CD4-positive, alpha-beta memory T cell (primary cell): ENCODE results near the gene FANCB. TPM values are rescaled to one million over a fixed set of nuclear protein-coding genes. Genes with fewer than 3 reads are reported as not detected.

Experiments used
- CTCF ChIA-PET: fragments of 350-600 bp; sonication (Branson Sonifier 250); formaldehyde crosslinking; loops from one replicate; lab custom pipeline; 2021; ENCODE audit warnings: inconsistent platforms; ENCODE audit not compliant: partially characterized antibody; lab: Charles Lee
- POLR2A ChIA-PET: fragments of 350-600 bp; sonication (Branson Sonifier 250); formaldehyde crosslinking; loops from one replicate; lab custom pipeline; 2021; ENCODE audit not compliant: partially characterized antibody; lab: Charles Lee
- DNase-seq, 5 donors: peaks; one replicate each; pipeline versions ENCODE4 v3.0.0 to v3.0.0-alpha.2; 2020 to 2022; ENCODE audit warnings: mixed read lengths in 1 of 5
- H3K27ac ChIP-seq: one replicate; pipeline ENCODE4 v1.7.0; 2013; ENCODE audit warnings: low read depth, low read length
- H3K27me3 ChIP-seq: 2 replicates; pipeline ENCODE4 v1.7.0; 2013; ENCODE audit warnings: mild to moderate bottlenecking, low read length, moderate library complexity; ENCODE audit not compliant: insufficient read depth
- H3K36me3 ChIP-seq: 2 replicates; pipeline ENCODE4 v1.7.0; 2013; ENCODE audit warnings: mild to moderate bottlenecking, low read length, moderate library complexity; ENCODE audit not compliant: insufficient read depth
- H3K4me1 ChIP-seq: 2 replicates; pipeline ENCODE4 v1.7.0; 2013; ENCODE audit warnings: mild to moderate bottlenecking, low read length, moderate library complexity; ENCODE audit not compliant: insufficient read depth
- H3K4me3 ChIP-seq, 2 donors: one replicate each; pipeline ENCODE4 v1.7.0; 2013; ENCODE audit warnings: low read length in 2 of 2, mild to moderate bottlenecking in 1 of 2
- H3K9me3 ChIP-seq, 2 donors: one replicate each; pipeline ENCODE4 v1.7.0; 2013; ENCODE audit warnings: low read length in 2 of 2, control low read depth in 1 of 2; ENCODE audit not compliant: control insufficient read depth in 1 of 2
- H3K27ac Mint-ChIP-seq, 7 donors: one replicate each; pipeline ENCODE4 v1.8.0; 2020 to 2021; ENCODE audit warnings: mixed read lengths in 7 of 7, mild to moderate bottlenecking in 6 of 7, inconsistent platforms in 3 of 7, moderate library complexity in 3 of 7
- H3K27me3 Mint-ChIP-seq, 2 donors: one replicate each; pipeline ENCODE4 v1.8.0; 2020 to 2021; ENCODE audit warnings: mixed read lengths in 2 of 2
- H3K36me3 Mint-ChIP-seq, 2 donors: one replicate each; pipeline ENCODE4 v1.8.0; 2020 to 2021; ENCODE audit warnings: mixed read lengths in 2 of 2, inconsistent platforms in 1 of 2, mild to moderate bottlenecking in 1 of 2
- H3K4me1 Mint-ChIP-seq, 4 donors: one replicate each; pipeline ENCODE4 v1.8.0; 2020 to 2021; ENCODE audit warnings: mixed read lengths in 4 of 4, mild to moderate bottlenecking in 1 of 4
- H3K4me3 Mint-ChIP-seq, 8 donors: one replicate each; pipeline ENCODE4 v1.8.0; 2020 to 2021; ENCODE audit warnings: mixed read lengths in 8 of 8, mild to moderate bottlenecking in 7 of 8, moderate library complexity in 6 of 8, inconsistent platforms in 3 of 8
- H3K9me3 Mint-ChIP-seq, 8 donors: one replicate each; pipeline ENCODE4 v1.8.0; 2020 to 2021; ENCODE audit warnings: mixed read lengths in 8 of 8, mild to moderate bottlenecking in 5 of 8, inconsistent platforms in 3 of 8, moderate library complexity in 1 of 8
- intact Hi-C: fragments of 100-400 bp; cut with micrococcal nuclease; formaldehyde crosslinking; loops from one replicate; pipeline ENCODE4 v1.15.1; 2023
- polyA plus RNA-seq, 2 donors: library from polyadenylated mRNA; unstranded; fragments of 300-500 nt; fragmentation: Illumina TruSeq; gene quantifications; one replicate each; pipeline ENCODE4 v1.2.3, GENCODE V29; 2021
- total RNA-seq, 2 experiments: library from RNA; stranded (reverse); gene quantifications; one replicate each; pipeline ENCODE4 v1.2.3, GENCODE V29; 2021

Gene FANCB
- total and polyA plus RNA-seq, 4 experiments from 2014 or later = 2.3 to 4.8 (median 3.6) TPM

- Histone ChIP-seq H3K4me1 (no peaks in the 10 kb centered on the region), H3K9me3 (no peaks in the 10 kb centered on the region), H3K27ac (no peak overlapping the region), H3K4me3 (no peak overlapping the region), H3K27me3 (no peaks in the 10 kb centered on the region), H3K36me3 (no peaks in the 10 kb centered on the region)
- DNase-seq = no peak
- no peaks in the 10 kb centered on the region for H3K27me3 Mint-ChIP-seq
- no peak overlapping the region for H3K4me3 Mint-ChIP-seq
- peaks cover 0 to 3% of the 10 kb centered on the region in 2 donors for H3K36me3 Mint-ChIP-seq
- ChIA-PET POLR2A (no interaction called here), CTCF (no interaction called here)
- intact Hi-C loops = no loop called here
- H3K9me3 Mint-ChIP-seq = no peaks in the 10 kb centered on the region
- peaks cover 0 to 1% (median 0%) of the 10 kb centered on the region in 4 donors for H3K4me1 Mint-ChIP-seq
- H3K27ac Mint-ChIP-seq = no peak overlapping the region
Observed at GRCh38 chrX:14843666-14844065, 29.2 kb downstream of the FANCB start.

DNA sequence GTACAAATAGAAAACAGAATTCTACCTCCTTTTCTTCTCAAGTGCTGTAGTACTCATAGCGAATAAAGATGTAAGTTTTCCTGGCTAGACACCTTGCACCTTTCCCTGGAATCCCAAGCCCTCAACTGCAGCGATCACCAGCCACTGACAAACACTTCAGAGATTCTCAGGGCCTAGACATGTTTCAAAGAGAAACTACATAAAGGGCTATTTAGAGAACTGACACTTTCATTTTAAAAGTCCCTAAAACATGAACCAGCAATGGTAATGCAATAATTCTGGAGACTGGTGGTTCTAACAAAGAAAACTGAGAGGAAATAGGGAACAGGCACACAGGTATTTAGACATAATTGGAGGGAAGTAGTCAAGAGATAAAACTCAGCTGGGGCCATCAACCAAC, 35.7 kb downstream of the FANCB start:
- Mint-ChIP-seq H3K27me3 (no peaks in the 10 kb centered on the region), H3K9me3 (peaks cover 0 to 4% (median 0%) of the 10 kb centered on the region in 8 donors), H3K36me3 (no peaks in the 10 kb centered on the region), H3K4me1 (no peaks in the 10 kb centered on the region), H3K4me3 (no peak overlapping the region), H3K27ac (no peak overlapping the region)
- H3K4me1 ChIP-seq = no peaks in the 10 kb centered on the region
- H3K4me3 ChIP-seq = no peak overlapping the region
- ChIA-PET CTCF (no interaction called here), POLR2A (no interaction called here)
- no peaks in the 10 kb centered on the region for H3K9me3 ChIP-seq
- H3K36me3 ChIP-seq = no peaks in the 10 kb centered on the region
- no peak overlapping the region for H3K27ac ChIP-seq
- no peak for DNase-seq
- intact Hi-C loops = no loop called here
- H3K27me3 ChIP-seq = no peaks in the 10 kb centered on the region

DNA sequence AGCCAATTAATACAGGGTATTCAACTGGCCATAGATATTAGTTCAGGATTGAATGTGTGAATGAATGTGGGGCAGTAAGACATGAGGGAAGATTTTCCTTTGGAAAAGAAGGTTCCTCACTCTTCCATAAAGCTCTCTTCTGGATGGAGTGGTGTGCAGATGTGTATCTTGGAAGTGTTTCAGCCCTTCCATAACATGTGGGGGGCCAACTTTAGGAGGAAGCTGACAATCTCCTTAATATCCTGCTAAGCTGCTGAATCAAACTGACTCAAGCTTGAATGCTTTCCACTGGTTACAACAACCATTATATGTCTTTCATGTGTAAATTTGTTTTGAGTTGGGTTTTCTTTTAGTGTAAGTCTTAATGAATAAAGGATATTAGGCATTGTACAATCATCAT, 40.3 kb downstream of the FANCB start:
- ChIA-PET CTCF (no interaction called here), POLR2A (no interaction called here)
- intact Hi-C loops = no loop called here
- Mint-ChIP-seq H3K4me3 (no peak overlapping the region), H3K36me3 (no peaks in the 10 kb centered on the region), H3K27ac (no peak overlapping the region), H3K9me3 (peaks cover 0 to 14% (median 6%) of the 10 kb centered on the region in 8 donors), H3K4me1 (no peaks in the 10 kb centered on the region), H3K27me3 (no peaks in the 10 kb centered on the region)
- Histone ChIP-seq H3K36me3 (no peaks in the 10 kb centered on the region), H3K27ac (no peak overlapping the region), H3K27me3 (no peaks in the 10 kb centered on the region), H3K4me1 (no peaks in the 10 kb centered on the region), H3K4me3 (no peak overlapping the region), H3K9me3 (no peaks in the 10 kb centered on the region)
- no peak for DNase-seq

DNA sequence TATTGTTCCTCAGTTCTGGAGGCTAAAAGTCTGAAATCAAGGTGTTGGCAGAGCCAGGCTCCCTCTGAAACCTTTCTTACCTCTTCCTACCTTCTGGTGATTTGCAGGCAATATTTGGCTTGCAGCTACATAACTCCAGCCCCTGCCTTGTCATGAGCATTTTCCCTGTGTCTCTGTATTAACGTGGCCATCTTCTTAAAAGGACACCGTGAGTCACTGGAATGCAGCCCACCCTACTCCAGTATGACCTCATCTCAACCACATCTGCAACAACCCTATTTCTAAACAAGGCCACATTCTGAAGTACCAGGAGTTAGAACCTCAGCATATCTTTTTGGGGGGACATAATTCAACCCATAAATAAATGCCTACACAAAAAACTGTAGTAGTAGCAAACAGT, 40.7 kb downstream of the FANCB start:
- ChIA-PET CTCF (no interaction called here), POLR2A (no interaction called here)
- intact Hi-C loops = no loop called here
- Mint-ChIP-seq H3K27me3 (no peaks in the 10 kb centered on the region), H3K4me1 (no peaks in the 10 kb centered on the region), H3K36me3 (no peaks in the 10 kb centered on the region), H3K9me3 (peaks cover 0 to 14% (median 6%) of the 10 kb centered on the region in 8 donors), H3K4me3 (no peak overlapping the region), H3K27ac (no peak overlapping the region)
- Histone ChIP-seq H3K4me3 (no peak overlapping the region), H3K9me3 (no peaks in the 10 kb centered on the region), H3K27ac (no peak overlapping the region), H3K4me1 (no peaks in the 10 kb centered on the region), H3K36me3 (no peaks in the 10 kb centered on the region), H3K27me3 (no peaks in the 10 kb centered on the region)
- DNase-seq = no peak

DNA sequence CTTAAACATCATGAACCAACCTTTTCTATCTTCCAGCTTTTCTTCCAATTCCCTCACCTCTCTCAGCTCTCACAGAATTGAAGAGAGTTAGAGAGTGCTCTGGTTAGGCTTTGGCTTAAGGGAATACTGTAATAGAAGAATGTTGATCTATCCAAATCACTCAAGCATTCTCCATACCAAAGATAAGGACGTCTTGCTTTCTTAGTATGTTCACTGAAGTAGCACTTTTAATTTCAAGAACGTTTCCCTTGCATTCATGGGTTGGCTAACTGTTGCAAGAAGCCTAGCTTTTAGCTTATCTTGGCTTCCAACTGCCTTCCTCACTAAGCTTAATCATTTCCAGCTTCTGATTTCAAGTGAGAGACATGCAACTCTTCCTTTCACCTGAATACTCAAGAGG, 43.2 kb downstream of the FANCB start:
- ChIA-PET POLR2A (no interaction called here), CTCF (no interaction called here)
- Mint-ChIP-seq H3K9me3 (peaks cover 0 to 14% (median 4%) of the 10 kb centered on the region in 8 donors), H3K36me3 (no peaks in the 10 kb centered on the region), H3K4me1 (no peaks in the 10 kb centered on the region), H3K27me3 (peaks cover 0 to 4% of the 10 kb centered on the region in 2 donors), H3K27ac (no peak overlapping the region), H3K4me3 (no peak overlapping the region)
- Histone ChIP-seq H3K27me3 (no peaks in the 10 kb centered on the region), H3K9me3 (no peaks in the 10 kb centered on the region), H3K4me3 (no peak overlapping the region), H3K4me1 (no peaks in the 10 kb centered on the region), H3K27ac (no peak overlapping the region), H3K36me3 (no peaks in the 10 kb centered on the region)
- intact Hi-C loops = no loop called here
- DNase-seq = no peak

DNA sequence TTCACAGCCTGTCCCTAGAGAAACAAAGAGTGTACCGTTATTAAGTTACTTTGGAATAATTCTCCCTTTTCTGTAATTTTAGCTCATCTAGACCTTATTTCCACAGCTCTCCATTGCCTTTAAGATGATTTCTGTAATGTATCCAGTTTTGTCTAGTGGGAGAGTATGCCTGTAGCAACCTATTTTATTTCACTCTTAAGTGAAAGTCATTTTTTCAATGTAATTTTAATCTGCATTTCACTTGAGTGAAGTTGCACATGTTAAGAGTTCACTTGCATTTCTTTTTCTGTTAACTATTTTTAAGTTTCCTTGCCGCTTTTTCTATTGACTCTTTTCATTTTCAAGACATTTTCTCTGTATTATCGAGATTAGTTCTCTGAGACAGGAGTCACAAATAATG, 46.5 kb downstream of the FANCB start:
- Histone ChIP-seq H3K36me3 (no peaks in the 10 kb centered on the region), H3K9me3 (no peaks in the 10 kb centered on the region), H3K27me3 (no peaks in the 10 kb centered on the region), H3K27ac (no peak overlapping the region), H3K4me1 (no peaks in the 10 kb centered on the region), H3K4me3 (no peak overlapping the region)
- intact Hi-C loops = no loop called here
- Mint-ChIP-seq H3K36me3 (no peaks in the 10 kb centered on the region), H3K27ac (no peak overlapping the region), H3K9me3 (peaks cover 0 to 11% (median 4%) of the 10 kb centered on the region in 8 donors), H3K4me3 (no peak overlapping the region), H3K27me3 (peaks cover 0 to 4% of the 10 kb centered on the region in 2 donors), H3K4me1 (no peaks in the 10 kb centered on the region)
- POLR2A ChIA-PET = no interaction called here
- no peak for DNase-seq
- CTCF ChIA-PET = no interaction called here

GRCh38 chrX:14825851-14826250, 47.0 kb downstream of the FANCB start:
- DNase-seq = no peak
- peaks cover 0 to 11% (median 4%) of the 10 kb centered on the region in 8 donors for H3K9me3 Mint-ChIP-seq
- Histone ChIP-seq H3K9me3 (no peaks in the 10 kb centered on the region), H3K4me3 (no peak overlapping the region), H3K4me1 (no peaks in the 10 kb centered on the region), H3K27ac (no peak overlapping the region), H3K36me3 (no peaks in the 10 kb centered on the region), H3K27me3 (no peaks in the 10 kb centered on the region)
- no peaks in the 10 kb centered on the region for H3K4me1 Mint-ChIP-seq
- ChIA-PET POLR2A (no interaction called here), CTCF (no interaction called here)
- H3K4me3 Mint-ChIP-seq = no peak overlapping the region
- no peak overlapping the region for H3K27ac Mint-ChIP-seq
- H3K27me3 Mint-ChIP-seq = peaks cover 0 to 4% of the 10 kb centered on the region in 2 donors
- no peaks in the 10 kb centered on the region for H3K36me3 Mint-ChIP-seq
- intact Hi-C loops = no loop called here

DNA sequence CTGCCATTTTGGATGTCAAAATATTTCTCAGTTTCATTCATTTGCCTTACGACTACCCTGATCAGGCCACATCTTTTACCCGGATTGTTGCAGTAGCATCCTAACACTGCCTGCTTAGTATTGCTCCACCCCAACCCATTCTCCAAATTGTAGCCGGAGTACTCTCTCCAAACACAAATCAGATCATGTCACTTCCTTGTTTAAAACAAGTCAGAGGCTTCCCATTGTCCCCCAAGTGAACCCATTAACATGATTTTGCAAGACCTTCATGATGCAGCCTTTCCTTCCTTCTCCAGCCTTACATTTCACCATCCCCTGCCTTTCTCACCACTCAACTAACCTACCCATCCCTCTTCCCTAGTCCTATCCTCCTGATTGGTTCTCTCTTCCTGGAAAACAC, 53.1 kb downstream of the FANCB start:
- Mint-ChIP-seq H3K36me3 (no peaks in the 10 kb centered on the region), H3K27ac (no peak overlapping the region), H3K4me1 (no peaks in the 10 kb centered on the region), H3K4me3 (no peak overlapping the region), H3K27me3 (peaks cover 0 to 2% of the 10 kb centered on the region in 2 donors), H3K9me3 (peaks cover 0 to 14% (median 6%) of the 10 kb centered on the region in 8 donors)
- Histone ChIP-seq H3K27ac (no peak overlapping the region), H3K36me3 (no peaks in the 10 kb centered on the region), H3K27me3 (no peaks in the 10 kb centered on the region), H3K4me3 (no peak overlapping the region), H3K4me1 (no peaks in the 10 kb centered on the region), H3K9me3 (no peaks in the 10 kb centered on the region)
- DNase-seq = no peak
- intact Hi-C loops = no loop called here
- CTCF ChIA-PET = no interaction called here
- POLR2A ChIA-PET = no interaction called here
